SK-N-SH (cell line): ENCODE measurements around the gene AEBP1. TPM values are rescaled to one million over a fixed set of nuclear protein-coding genes. Genes with fewer than 3 reads are reported as not detected.

Source experiments
- CTCF ChIA-PET: fragments of 300-600, 350-600 bp; formaldehyde crosslinking; extraction: SDS; loops from one replicate; lab custom pipeline; 2021; lab: Yijun Ruan, JAX
- POLR2A ChIA-PET: fragments of 350-600 bp; sonication (Branson Sonifier 250); formaldehyde crosslinking; extraction: SDS; loops from one replicate; lab custom pipeline; 2020; ENCODE audit warnings: antibody characterized with exemption, inconsistent platforms; lab: Yijun Ruan, JAX
- DNase-seq: peaks from one replicate; pipeline ENCODE4 v3.0.0; 2012
- H2AFZ ChIP-seq: fragments of 200-600 bp; sonication (generic); 2 replicates; pipeline ENCODE4 v1.8.1; 2016; ENCODE audit warnings: antibody characterized with exemption, mild to moderate bottlenecking, low read depth
- H3F3A ChIP-seq: fragments of 200-600 bp; sonication (generic); replicated peaks from 2 replicates; pipeline ENCODE3; 2016; ENCODE audit warnings: antibody characterized with exemption, mild to moderate bottlenecking; ENCODE audit not compliant: insufficient read depth
- H3K27ac ChIP-seq, 2 experiments: fragments of 200-500 bp in 1 of 2; fragments of 200-600 bp in 1 of 2; sonication (Bioruptor generic) in 1 of 2; sonication (generic), shearing (Covaris generic) in 1 of 2; 2 replicates each; pipeline versions ENCODE4 v1.5.1 to v1.6.1; 2014 to 2016; ENCODE audit warnings: low read depth in 2 of 2, inconsistent platforms in 1 of 2, low read length in 1 of 2, mild to moderate bottlenecking in 1 of 2, mixed read lengths in 1 of 2
- H3K27me3 ChIP-seq: fragments of 200-600 bp; sonication (generic), shearing (Covaris generic); 2 replicates; pipeline ENCODE4 v1.6.1; 2016; ENCODE audit warnings: mixed run types; ENCODE audit not compliant: insufficient read depth
- H3K36me3 ChIP-seq, 2 experiments: fragments of 200-500 bp in 1 of 2; fragments of 200-600 bp in 1 of 2; sonication (Bioruptor generic) in 1 of 2; sonication (generic) in 1 of 2; replicated peaks in 1 of 2; 2 replicates each; pipeline versions ENCODE3 to v1.5.1; 2014 to 2016; ENCODE audit warnings: low read length in 1 of 2, mild to moderate bottlenecking in 1 of 2; ENCODE audit not compliant: insufficient read depth in 2 of 2, control insufficient read depth in 1 of 2
- H3K4me1 ChIP-seq, 2 experiments: fragments of 200-500 bp in 1 of 2; fragments of 200-600 bp in 1 of 2; sonication (Bioruptor generic) in 1 of 2; sonication (generic), shearing (Covaris generic) in 1 of 2; 2 replicates each; pipeline versions ENCODE4 v1.5.1 to v1.6.1; 2014 to 2016; ENCODE audit warnings: low read depth in 1 of 2, low read length in 1 of 2, mixed run types in 1 of 2; ENCODE audit not compliant: insufficient read depth in 2 of 2, control insufficient read depth in 1 of 2
- H3K4me2 ChIP-seq: fragments of 200-600 bp; sonication (generic), shearing (Covaris generic); 2 replicates; pipeline ENCODE4 v1.6.1; 2017; ENCODE audit warnings: mixed run types
- H3K4me3 ChIP-seq, 2 experiments: fragments of 200-500 bp in 1 of 2; fragments of 200-600 bp in 1 of 2; sonication (Bioruptor generic) in 1 of 2; sonication (generic), shearing (Covaris generic) in 1 of 2; 2 replicates each; pipeline versions ENCODE4 v1.5.1 to v1.8.1; 2014 to 2016; ENCODE audit warnings: low read depth in 2 of 2, inconsistent platforms in 1 of 2, low read length in 1 of 2, mild to moderate bottlenecking in 1 of 2, mixed read lengths in 1 of 2, moderate library complexity in 1 of 2
- H3K79me2 ChIP-seq: fragments of 200-600 bp; sonication (generic); 2 replicates; pipeline ENCODE4 v1.8.1; 2017; ENCODE audit warnings: mild to moderate bottlenecking; ENCODE audit not compliant: insufficient read depth
- H3K9ac ChIP-seq: fragments of 200-600 bp; sonication (generic); 2 replicates; pipeline ENCODE4 v1.6.1; 2017; ENCODE audit warnings: mixed run types
- H3K9me2 ChIP-seq: fragments of 200-600 bp; sonication (generic); 2 replicates; pipeline ENCODE4 v1.6.1; 2017; ENCODE audit warnings: mixed run types
- H3K9me3 ChIP-seq: fragments of 200-600 bp; sonication (generic); 2 replicates; pipeline ENCODE4 v1.6.1; 2017; ENCODE audit warnings: mixed run types, mild to moderate bottlenecking, moderate library complexity
- H4K20me1 ChIP-seq: fragments of 200-600 bp; sonication (generic); 2 replicates; pipeline ENCODE4 v1.6.1; 2017; ENCODE audit warnings: mild to moderate bottlenecking, mixed run types; ENCODE audit not compliant: insufficient read depth
- EP300 ChIP-seq, 2 experiments: IDR thresholded peaks; 2 replicates each; pipeline versions ENCODE4 v1.4.0 to v1.6.1; 2012; ENCODE audit warnings: borderline replicate concordance in 1 of 2, low read depth in 1 of 2, low read length in 1 of 2
- FOXJ3 ChIP-seq: sonication (generic); formaldehyde crosslinking; IDR thresholded peaks from 2 replicates; pipeline ENCODE4 v1.5.1; 2020; ENCODE audit warnings: mild to moderate bottlenecking, missing genetic modification reagents
- FOXM1 ChIP-seq: IDR thresholded peaks from 2 replicates; pipeline ENCODE4 v1.4.0; 2012; ENCODE audit warnings: low read depth, mild to moderate bottlenecking
- PBX3 ChIP-seq: IDR thresholded peaks from 2 replicates; pipeline ENCODE4; 2012
- RFX5 ChIP-seq: IDR thresholded peaks from 2 replicates; pipeline ENCODE4 v1.6.1; 2012; ENCODE audit warnings: mild to moderate bottlenecking, improper control_type of control experiment, low read length
- SIN3A ChIP-seq: IDR thresholded peaks from 2 replicates; pipeline ENCODE4 v1.6.1; 2012; ENCODE audit warnings: low read depth, mild to moderate bottlenecking, low read length, moderate library complexity, borderline replicate concordance
- TAF1 ChIP-seq: IDR thresholded peaks from 2 replicates; pipeline ENCODE4 v1.6.1; 2012; ENCODE audit warnings: low read depth, mild to moderate bottlenecking, low read length, moderate library complexity, borderline replicate concordance
- TCF12 ChIP-seq: IDR thresholded peaks from 2 replicates; pipeline ENCODE4 v1.4.0; 2012
- TEAD4 ChIP-seq: IDR thresholded peaks from 2 replicates; pipeline ENCODE4 v1.4.0; 2012; ENCODE audit warnings: mild to moderate bottlenecking, borderline replicate concordance; ENCODE audit not compliant: insufficient read depth
- USF1 ChIP-seq: IDR thresholded peaks from 2 replicates; pipeline ENCODE4 v1.4.0; 2012; ENCODE audit warnings: low read depth, borderline replicate concordance
- ZBTB33 ChIP-seq: IDR thresholded peaks from 2 replicates; pipeline ENCODE4 v1.4.0; 2012; ENCODE audit warnings: low read depth, borderline replicate concordance
- WGBS: methylation state at CpG from one replicate; pipeline ENCODE4 v1.1.6; 2017; ENCODE audit warnings: low lambda C conversion rate; 5-methylcytosine and 5-hydroxymethylcytosine counted together
- polyA plus RNA-seq, 3 experiments: library from polyadenylated mRNA; depleted of rRNA; stranded (reverse); fragments of >200 nt; gene quantifications; 2 replicates each; pipeline ENCODE4 v1.2.3, GENCODE V29; 2012
- TF ChIP-seq, protein P1 (sequence below): fragments of 200-600 bp; sonication (generic); IDR thresholded peaks from 2 replicates; pipeline ENCODE4 v1.6.1; 2017; ENCODE audit warnings: antibody characterized with exemption, mild to moderate bottlenecking, moderate library complexity
- TF ChIP-seq, protein P2 (sequence below): IDR thresholded peaks from 2 replicates; pipeline ENCODE4 v1.4.0; 2012; ENCODE audit warnings: low read depth

Gene AEBP1
- polyA plus RNA-seq, 1 of the 3 experiments (the other 2 are of a cell fraction): 105 TPM

- Histone ChIP-seq H4K20me1 (no peaks in the 10 kb centered on the region), H3K4me3 (no peak overlapping the region), H2AFZ (peak overlapping the region; percentile 39; the same call in 1 of the 2 replicates), H3K79me2 (no peaks in the 10 kb centered on the region), H3F3A (peaks cover 3% of the 10 kb centered on the region), H3K9ac (no peak overlapping the region), H3K9me2 (no peaks in the 10 kb centered on the region), H3K4me1 (peaks cover 0 to 16% of the 10 kb centered on the region in 2 experiments; a peak in 3 of 4 replicates), H3K9me3 (no peaks in the 10 kb centered on the region), H3K27ac (peak overlapping the region in 1 of 2 experiments; percentile 67; a peak in 1 of 4 replicates), H3K27me3 (peaks cover 5% of the 10 kb centered on the region; the same call in 1 of the 2 replicates), H3K36me3 (no peaks in the 10 kb centered on the region), H3K4me2 (peak overlapping the region; percentile 13; the same call in 1 of the 2 replicates)
- 33% methylated on average over 1 of the region's 1 CpG for WGBS
- no peak for TF ChIP-seq ZBTB33
- TF ChIP-seq, protein P1, sequence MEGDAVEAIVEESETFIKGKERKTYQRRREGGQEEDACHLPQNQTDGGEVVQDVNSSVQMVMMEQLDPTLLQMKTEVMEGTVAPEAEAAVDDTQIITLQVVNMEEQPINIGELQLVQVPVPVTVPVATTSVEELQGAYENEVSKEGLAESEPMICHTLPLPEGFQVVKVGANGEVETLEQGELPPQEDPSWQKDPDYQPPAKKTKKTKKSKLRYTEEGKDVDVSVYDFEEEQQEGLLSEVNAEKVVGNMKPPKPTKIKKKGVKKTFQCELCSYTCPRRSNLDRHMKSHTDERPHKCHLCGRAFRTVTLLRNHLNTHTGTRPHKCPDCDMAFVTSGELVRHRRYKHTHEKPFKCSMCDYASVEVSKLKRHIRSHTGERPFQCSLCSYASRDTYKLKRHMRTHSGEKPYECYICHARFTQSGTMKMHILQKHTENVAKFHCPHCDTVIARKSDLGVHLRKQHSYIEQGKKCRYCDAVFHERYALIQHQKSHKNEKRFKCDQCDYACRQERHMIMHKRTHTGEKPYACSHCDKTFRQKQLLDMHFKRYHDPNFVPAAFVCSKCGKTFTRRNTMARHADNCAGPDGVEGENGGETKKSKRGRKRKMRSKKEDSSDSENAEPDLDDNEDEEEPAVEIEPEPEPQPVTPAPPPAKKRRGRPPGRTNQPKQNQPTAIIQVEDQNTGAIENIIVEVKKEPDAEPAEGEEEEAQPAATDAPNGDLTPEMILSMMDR: no peak
- ChIA-PET CTCF (interaction anchor here (0.7 to 1.4 kb wide), 6 partner anchors 10 to 90 kb away, joined by 3 to 5 read pairs (median 4); partner anchors contain the start of gene POLD2), POLR2A (no interaction called here)
- DNase-seq: no peak
Observed at GRCh38 chr7:44162785-44163395, 58.7 kb downstream of the AEBP1 start.

GRCh38 chr7:44163591-44163990 is 59.4 kb downstream of the AEBP1 start:
- Histone ChIP-seq H3K27me3 (peaks cover 5% of the 10 kb centered on the region; the same call in 1 of the 2 replicates), H3K4me1 (peaks cover 0 to 9% of the 10 kb centered on the region in 2 experiments; a peak in 3 of 4 replicates), H3K4me2 (peak overlapping the region; percentile 13; the same call in 1 of the 2 replicates), H3K27ac (peak overlapping the region in 1 of 2 experiments; percentile 67; a peak in 2 of 4 replicates), H3K79me2 (no peaks in the 10 kb centered on the region), H3K9ac (no peak overlapping the region), H2AFZ (peak overlapping the region; percentile 39; the same call in 1 of the 2 replicates), H3F3A (peaks cover 3% of the 10 kb centered on the region), H4K20me1 (no peaks in the 10 kb centered on the region), H3K9me3 (no peaks in the 10 kb centered on the region), H3K9me2 (no peaks in the 10 kb centered on the region), H3K36me3 (no peaks in the 10 kb centered on the region), H3K4me3 (no peak overlapping the region)
- DNase-seq: no peak
- TF ChIP-seq FOXM1: no peak
- peak; percentile 12; the same call in 1 of the 2 replicates for TF ChIP-seq SIN3A
- TF ChIP-seq PBX3: peak; percentile 22
- peak; percentile 78 for TF ChIP-seq TCF12
- TF ChIP-seq TEAD4: peak; percentile 65
- peak; percentile 24; the same call in 1 of the 2 replicates for TF ChIP-seq USF1
- TF ChIP-seq, protein P2, sequence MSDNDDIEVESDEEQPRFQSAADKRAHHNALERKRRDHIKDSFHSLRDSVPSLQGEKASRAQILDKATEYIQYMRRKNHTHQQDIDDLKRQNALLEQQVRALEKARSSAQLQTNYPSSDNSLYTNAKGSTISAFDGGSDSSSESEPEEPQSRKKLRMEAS: peak; percentile 93
- peak in 1 of 2 experiments; percentile 18; a peak in 1 of 4 replicates for TF ChIP-seq EP300 (IDR thresholded peaks at IDR 0.05; ENCODE audit: borderline replicate concordance in 1 of 2, low read depth in 1 of 2, low read length in 1 of 2)
- TF ChIP-seq RFX5: no peak
- TF ChIP-seq TAF1: 0 out of 2 replicates have a peak, but pooled peaks have one; percentile 18
- no peak for TF ChIP-seq FOXJ3
- CTCF ChIA-PET: interaction anchor here (0.7 to 1.4 kb wide), 5 partner anchors 30 to 91 kb away, joined by 3 to 5 read pairs (median 4); partner anchors contain the start of gene POLD2
- 5% methylated on average over 1 of the region's 1 CpG for WGBS
- POLR2A ChIA-PET: no interaction called here
